ENCODE data around the gene OR10H2. TPM values are rescaled to one million over a fixed set of nuclear protein-coding genes. Genes with fewer than 3 reads are reported as not detected.

Gene OR10H2
- total RNA-seq, 1 donor from 2014 or later: not detected

DNA sequence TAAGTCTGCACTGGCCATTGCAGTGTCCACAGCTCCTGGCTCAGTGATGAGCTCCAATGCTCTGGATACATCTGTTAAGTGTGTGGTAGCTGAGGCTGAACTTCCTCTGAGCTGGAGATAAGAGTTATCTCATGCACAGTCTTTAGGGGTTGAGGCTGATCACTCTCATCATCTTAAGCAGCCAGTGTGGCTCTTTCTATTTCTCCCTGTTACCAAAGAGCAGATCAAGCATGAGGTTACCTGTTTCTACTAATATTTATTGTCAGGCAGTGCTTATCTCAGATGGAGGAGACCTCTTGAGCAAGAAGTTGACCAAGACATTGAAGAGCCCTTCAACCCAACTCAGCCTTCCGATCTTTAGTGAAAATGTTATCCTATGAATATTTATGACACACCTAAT is 6.6 kb upstream of the OR10H2 start:
- H3K9me3 ChIP-seq (ENCODE audit: insufficient read depth, low read depth, low read length): peaks cover 3% of the 10 kb centered on the region
- no peaks in the 10 kb centered on the region for H3K36me3 Mint-ChIP-seq (ENCODE audit: low read depth, unreplicated experiment)
- no peak overlapping the region for H3K4me3 ChIP-seq (ENCODE audit: insufficient read depth, low read depth, low read length)
- no peak overlapping the region for H3K4me3 Mint-ChIP-seq (ENCODE audit: unreplicated experiment)
- DNase-seq (ENCODE audit: low read depth) (no peak), FAIRE-seq (no peak)
- no peaks in the 10 kb centered on the region for H3K36me3 ChIP-seq (ENCODE audit: insufficient read depth, low read length)
- H3K79me2 ChIP-seq (ENCODE audit: insufficient read depth, low read length): no peaks in the 10 kb centered on the region
- no peak overlapping the region for H3K27ac Mint-ChIP-seq (ENCODE audit: unreplicated experiment)
- TF ChIP-seq EZH2 (IDR thresholded peaks at IDR 0.05; ENCODE audit: insufficient read depth, low read length): no peak
- H3K4me2 ChIP-seq (ENCODE audit: low read length): no peak overlapping the region
- no peaks in the 10 kb centered on the region for H3K27me3 Mint-ChIP-seq (ENCODE audit: low read depth, unreplicated experiment)
- no peak overlapping the region for H3K27ac ChIP-seq (ENCODE audit: low read depth, low read length)
- no peaks in the 10 kb centered on the region for H3K4me1 ChIP-seq (ENCODE audit: insufficient read depth, low read length)
- H3K9me3 Mint-ChIP-seq (ENCODE audit: unreplicated experiment): peaks cover 4% of the 10 kb centered on the region
- H3K4me1 Mint-ChIP-seq (ENCODE audit: low read depth, unreplicated experiment): no peaks in the 10 kb centered on the region
- H3K9ac ChIP-seq (ENCODE audit: low read length): no peak overlapping the region
- H3K27me3 ChIP-seq (ENCODE audit: insufficient read depth, low read length): no peaks in the 10 kb centered on the region
- no peak overlapping the region for H2AFZ ChIP-seq (ENCODE audit: low read depth, low read length)
- H4K20me1 ChIP-seq (ENCODE audit: insufficient read depth, low read length): no peaks in the 10 kb centered on the region

DNA sequence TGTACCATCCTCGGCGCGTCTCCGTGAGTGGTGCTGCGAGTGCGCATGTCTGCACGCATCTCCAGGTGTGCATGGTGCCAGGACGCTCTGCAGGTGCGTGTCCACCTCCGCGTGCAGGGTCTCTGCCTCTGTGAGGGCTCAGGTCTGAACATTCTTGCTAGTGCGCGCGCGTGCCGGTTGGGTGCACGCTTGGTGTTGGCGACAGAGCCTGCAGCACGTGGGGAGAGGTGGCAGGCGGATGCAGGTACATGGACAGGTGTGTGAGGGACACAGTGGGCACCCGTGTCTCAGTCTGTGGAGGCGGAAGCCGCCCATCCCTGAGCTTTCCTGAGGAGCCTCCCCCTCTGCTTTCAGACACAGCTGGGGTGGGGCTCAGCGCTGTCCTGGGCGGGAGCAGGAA is 4.9 kb upstream of the OR10H2 start:
- Histone ChIP-seq H3K9ac (ENCODE audit: low read length) (no peak overlapping the region), H3K4me3 (ENCODE audit: insufficient read depth, low read depth, low read length) (no peak overlapping the region), H3K4me1 (ENCODE audit: insufficient read depth, low read length) (no peaks in the 10 kb centered on the region), H3K27ac (ENCODE audit: low read depth, low read length) (no peak overlapping the region), H3K79me2 (ENCODE audit: insufficient read depth, low read length) (no peaks in the 10 kb centered on the region), H2AFZ (ENCODE audit: low read depth, low read length) (no peak overlapping the region), H3K27me3 (ENCODE audit: insufficient read depth, low read length) (no peaks in the 10 kb centered on the region), H3K4me2 (ENCODE audit: low read length) (no peak overlapping the region), H3K9me3 (ENCODE audit: insufficient read depth, low read depth, low read length) (peaks cover 1% of the 10 kb centered on the region), H3K36me3 (ENCODE audit: insufficient read depth, low read length) (no peaks in the 10 kb centered on the region), H4K20me1 (ENCODE audit: insufficient read depth, low read length) (no peaks in the 10 kb centered on the region)
- H3K36me3 Mint-ChIP-seq (ENCODE audit: low read depth, unreplicated experiment): no peaks in the 10 kb centered on the region
- H3K4me3 Mint-ChIP-seq (ENCODE audit: unreplicated experiment): no peak overlapping the region
- no peak for TF ChIP-seq EZH2 (IDR thresholded peaks at IDR 0.05; ENCODE audit: insufficient read depth, low read length)
- TF ChIP-seq, protein P1, sequence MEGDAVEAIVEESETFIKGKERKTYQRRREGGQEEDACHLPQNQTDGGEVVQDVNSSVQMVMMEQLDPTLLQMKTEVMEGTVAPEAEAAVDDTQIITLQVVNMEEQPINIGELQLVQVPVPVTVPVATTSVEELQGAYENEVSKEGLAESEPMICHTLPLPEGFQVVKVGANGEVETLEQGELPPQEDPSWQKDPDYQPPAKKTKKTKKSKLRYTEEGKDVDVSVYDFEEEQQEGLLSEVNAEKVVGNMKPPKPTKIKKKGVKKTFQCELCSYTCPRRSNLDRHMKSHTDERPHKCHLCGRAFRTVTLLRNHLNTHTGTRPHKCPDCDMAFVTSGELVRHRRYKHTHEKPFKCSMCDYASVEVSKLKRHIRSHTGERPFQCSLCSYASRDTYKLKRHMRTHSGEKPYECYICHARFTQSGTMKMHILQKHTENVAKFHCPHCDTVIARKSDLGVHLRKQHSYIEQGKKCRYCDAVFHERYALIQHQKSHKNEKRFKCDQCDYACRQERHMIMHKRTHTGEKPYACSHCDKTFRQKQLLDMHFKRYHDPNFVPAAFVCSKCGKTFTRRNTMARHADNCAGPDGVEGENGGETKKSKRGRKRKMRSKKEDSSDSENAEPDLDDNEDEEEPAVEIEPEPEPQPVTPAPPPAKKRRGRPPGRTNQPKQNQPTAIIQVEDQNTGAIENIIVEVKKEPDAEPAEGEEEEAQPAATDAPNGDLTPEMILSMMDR (IDR thresholded peaks at IDR 0.05; ENCODE audit: insufficient read depth, low read depth, low read length): no peak
- no peak overlapping the region for H3K27ac Mint-ChIP-seq (ENCODE audit: unreplicated experiment)
- H3K4me1 Mint-ChIP-seq (ENCODE audit: low read depth, unreplicated experiment): no peaks in the 10 kb centered on the region
- DNase-seq (ENCODE audit: low read depth) (no peak), FAIRE-seq (no peak)
- no peaks in the 10 kb centered on the region for H3K27me3 Mint-ChIP-seq (ENCODE audit: low read depth, unreplicated experiment)
- H3K9me3 Mint-ChIP-seq (ENCODE audit: unreplicated experiment): no peaks in the 10 kb centered on the region

DNA sequence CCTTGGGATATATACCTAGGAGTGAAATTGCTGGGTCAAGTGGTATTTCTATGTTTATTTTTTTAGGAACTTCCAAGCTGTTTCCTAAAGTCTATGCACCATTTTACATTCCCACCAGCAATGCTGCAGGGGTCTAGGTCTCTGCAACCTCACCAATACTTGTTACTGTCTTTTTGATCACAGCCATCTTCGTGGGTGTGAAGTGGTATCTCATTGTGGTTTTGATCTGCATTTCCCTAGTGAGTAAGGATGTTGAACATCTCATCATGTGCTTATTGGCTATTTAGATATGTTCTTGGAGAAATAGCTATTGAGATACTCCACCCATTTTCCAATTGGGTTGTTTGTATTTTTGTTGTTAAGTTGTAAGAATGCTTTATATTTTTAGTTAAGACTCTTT is 2.7 kb downstream of the OR10H2 start:
- H3K27ac ChIP-seq (ENCODE audit: low read depth, low read length): no peak overlapping the region
- no peaks in the 10 kb centered on the region for H3K4me1 ChIP-seq (ENCODE audit: insufficient read depth, low read length)
- no peaks in the 10 kb centered on the region for H3K79me2 ChIP-seq (ENCODE audit: insufficient read depth, low read length)
- H3K27me3 ChIP-seq (ENCODE audit: insufficient read depth, low read length): no peaks in the 10 kb centered on the region
- H3K36me3 Mint-ChIP-seq (ENCODE audit: low read depth, unreplicated experiment): no peaks in the 10 kb centered on the region
- no peak overlapping the region for H3K4me2 ChIP-seq (ENCODE audit: low read length)
- no peak overlapping the region for H3K4me3 ChIP-seq (ENCODE audit: insufficient read depth, low read depth, low read length)
- no peak for TF ChIP-seq EZH2 (IDR thresholded peaks at IDR 0.05; ENCODE audit: insufficient read depth, low read length)
- TF ChIP-seq, protein P1 (IDR thresholded peaks at IDR 0.05; ENCODE audit: insufficient read depth, low read depth, low read length): no peak
- H3K27me3 Mint-ChIP-seq (ENCODE audit: low read depth, unreplicated experiment): no peaks in the 10 kb centered on the region
- H3K9me3 Mint-ChIP-seq (ENCODE audit: unreplicated experiment): peaks cover 20% of the 10 kb centered on the region
- no peak overlapping the region for H2AFZ ChIP-seq (ENCODE audit: low read depth, low read length)
- H3K9me3 ChIP-seq (ENCODE audit: insufficient read depth, low read depth, low read length): no peaks in the 10 kb centered on the region
- H4K20me1 ChIP-seq (ENCODE audit: insufficient read depth, low read length): no peaks in the 10 kb centered on the region
- H3K36me3 ChIP-seq (ENCODE audit: insufficient read depth, low read length): no peaks in the 10 kb centered on the region
- H3K4me3 Mint-ChIP-seq (ENCODE audit: unreplicated experiment): no peak overlapping the region
- DNase-seq (ENCODE audit: low read depth) (no peak), FAIRE-seq (no peak)
- H3K9ac ChIP-seq (ENCODE audit: low read length): no peak overlapping the region
- H3K27ac Mint-ChIP-seq (ENCODE audit: unreplicated experiment): no peak overlapping the region
- no peaks in the 10 kb centered on the region for H3K4me1 Mint-ChIP-seq (ENCODE audit: low read depth, unreplicated experiment)

Measured in astrocyte (in vitro differentiated cells and primary cell).